Muscle of arm (tissue), 12 donors: ENCODE data around the gene OR13C2. TPM values are rescaled to one million over a fixed set of nuclear protein-coding genes. Genes with fewer than 3 reads are reported as not detected.

ENCODE experiments used
- polyA plus RNA-seq, 12 donors: library from polyadenylated mRNA; unstranded; fragments of 120-200 nt; gene quantifications; one replicate each; pipeline ENCODE4 v1.2.1, GENCODE V29; 2013; ENCODE audit not compliant: insufficient read length in 12 of 12

The OR13C2 gene
- polyA plus RNA-seq, 12 donors, result 0.19 to 0.20 TPM; not detected in 10

Other genes starting within 250 kb of the OR13C2 start
- not detected for gene OR13F1, start 101.4 kb downstream of the OR13C2 start, polyA plus RNA-seq
- gene OR13C4, start 78.4 kb downstream of the OR13C2 start, polyA plus RNA-seq, result not detected
- not detected for gene OR13C3, start 68.8 kb downstream of the OR13C2 start, polyA plus RNA-seq
- not detected for gene OR13C8, start 36.5 kb downstream of the OR13C2 start, polyA plus RNA-seq
- gene OR13C5, start 6.2 kb downstream of the OR13C2 start, polyA plus RNA-seq, result not detected
- not detected for gene OR13C9, start 12.6 kb upstream of the OR13C2 start, polyA plus RNA-seq
- gene OR13D1, start 88.9 kb upstream of the OR13C2 start, polyA plus RNA-seq, result not detected
- 10 to 100 TPM in 11 of 12 donors, not detected in 1; 34.8 to 81.0 (median 62.3) TPM for gene NIPSNAP3A, start 142.1 kb upstream of the OR13C2 start, polyA plus RNA-seq
- 10 to 100 TPM in 11 of 12 donors, not detected in 1; 11.5 to 39.2 (median 22.6) TPM for gene NIPSNAP3B, start 158.5 kb upstream of the OR13C2 start, polyA plus RNA-seq